SK-N-SH treated with all-trans-retinoic acid at 6 μM for 48 hours (cell line): ENCODE measurements around the gene DBN1.

Experiments used
- ATAC-seq: fragments of 200-7000 bp; cut with Tn5 transposase; 3 replicates; pipeline ENCODE4 v1.9.1; 2020; ENCODE audit warnings: mild to moderate bottlenecking, moderate library complexity
- ARNTL ChIP-seq: fragments of 450-650 bp; formaldehyde crosslinking; IDR thresholded peaks from 2 replicates; pipeline ENCODE4 v1.5.0; 2020; ENCODE audit warnings: low read depth, mild to moderate bottlenecking, moderate library complexity, borderline replicate concordance
- BACH2 ChIP-seq: fragments of 250-450 bp; sonication (Bioruptor Pico); IDR thresholded peaks from 2 replicates; pipeline ENCODE4 v1.9.0; 2021; ENCODE audit warnings: mild to moderate bottlenecking, borderline replicate concordance
- CSRNP3 ChIP-seq: fragments of 250-450 bp; sonication (Bioruptor Pico); IDR thresholded peaks from 2 replicates; pipeline ENCODE4 v1.5.1; 2021; ENCODE audit warnings: mild to moderate bottlenecking, moderate library complexity
- ESRRG ChIP-seq: fragments of 250-450 bp; sonication (Bioruptor Pico); IDR thresholded peaks from 2 replicates; pipeline ENCODE4 v1.6.1; 2021; ENCODE audit warnings: mild to moderate bottlenecking
- OSR1 ChIP-seq: fragments of 250-450 bp; sonication (Bioruptor Pico); IDR thresholded peaks from 2 replicates; pipeline ENCODE4 v1.8.0; 2022; ENCODE audit warnings: moderate library complexity, mild to moderate bottlenecking, inconsistent platforms
- PATZ1 ChIP-seq: fragments of 250-450 bp; sonication (Bioruptor Pico); IDR thresholded peaks from 2 replicates; pipeline ENCODE4 v1.8.0; 2020; ENCODE audit warnings: mild to moderate bottlenecking, moderate library complexity, borderline replicate concordance
- PPARA ChIP-seq: fragments of 250-450 bp; sonication (Bioruptor Pico); IDR thresholded peaks from 2 replicates; pipeline ENCODE4 v1.5.0; 2020; ENCODE audit warnings: mild to moderate bottlenecking, borderline replicate concordance
- RARB ChIP-seq: fragments of 250-450 bp; sonication (Bioruptor Pico); IDR thresholded peaks from 2 replicates; pipeline ENCODE4 v1.8.0; 2021; ENCODE audit warnings: mild to moderate bottlenecking, moderate library complexity
- SNAI2 ChIP-seq: fragments of 250-450 bp; sonication (Bioruptor Pico); IDR thresholded peaks from 2 replicates; pipeline ENCODE4 v1.5.0; 2020; ENCODE audit warnings: mild to moderate bottlenecking, moderate library complexity
- TCF4 ChIP-seq: fragments of 250-450 bp; sonication (Bioruptor Pico); IDR thresholded peaks from 2 replicates; pipeline ENCODE4 v1.8.0; 2021; ENCODE audit warnings: mild to moderate bottlenecking, moderate library complexity, borderline replicate concordance
- TOX ChIP-seq: fragments of 250-450 bp; sonication (Bioruptor Pico); IDR thresholded peaks from 2 replicates; pipeline ENCODE4 v1.8.0; 2021; ENCODE audit warnings: mild to moderate bottlenecking, moderate library complexity, borderline replicate concordance
- TSHZ2 ChIP-seq: fragments of 250-450 bp; sonication (Bioruptor Pico); IDR thresholded peaks from 2 replicates; pipeline ENCODE4 v1.5.0; 2020; ENCODE audit warnings: mild to moderate bottlenecking, moderate library complexity
- ZC3H10 ChIP-seq: fragments of 250-450 bp; sonication (Bioruptor Pico); IDR thresholded peaks from 2 replicates; pipeline ENCODE4 v1.5.1; 2021; ENCODE audit warnings: mild to moderate bottlenecking, moderate library complexity
- ZFP30 ChIP-seq: fragments of 450-650 bp; formaldehyde crosslinking; IDR thresholded peaks from 2 replicates; pipeline ENCODE4 v1.5.0; 2022; ENCODE audit warnings: mild to moderate bottlenecking, moderate library complexity
- ZNF565 ChIP-seq: fragments of 450-650 bp; formaldehyde crosslinking; conservative IDR thresholded peaks from 2 replicates; pipeline ENCODE4 v1.5.0; 2020; ENCODE audit warnings: low read depth, mild to moderate bottlenecking, moderate library complexity
- ZNF70 ChIP-seq: fragments of 450-650 bp; formaldehyde crosslinking; IDR thresholded peaks from 2 replicates; pipeline ENCODE4 v1.5.0; 2020; ENCODE audit warnings: mild to moderate bottlenecking, moderate library complexity
- ZNF8 ChIP-seq: fragments of 450-650 bp; formaldehyde crosslinking; IDR thresholded peaks from 2 replicates; pipeline ENCODE4 v1.5.0; 2020; ENCODE audit warnings: mild to moderate bottlenecking, moderate library complexity
- TF ChIP-seq, protein P1 (sequence below): fragments of 250-450 bp; sonication (Bioruptor Pico); IDR thresholded peaks from 2 replicates; pipeline ENCODE4 v1.5.1; 2020; ENCODE audit warnings: low read depth, mild to moderate bottlenecking, moderate library complexity

DBN1 gene

GRCh38 chr5:177511181-177511580, 37.7 kb upstream of the DBN1 start (continued):
- TF ChIP-seq ESRRG (CRISPR knock-in tag) (no peak), PATZ1 (no peak)
- TF ChIP-seq, all 23 proteins: peak for 0

DNA sequence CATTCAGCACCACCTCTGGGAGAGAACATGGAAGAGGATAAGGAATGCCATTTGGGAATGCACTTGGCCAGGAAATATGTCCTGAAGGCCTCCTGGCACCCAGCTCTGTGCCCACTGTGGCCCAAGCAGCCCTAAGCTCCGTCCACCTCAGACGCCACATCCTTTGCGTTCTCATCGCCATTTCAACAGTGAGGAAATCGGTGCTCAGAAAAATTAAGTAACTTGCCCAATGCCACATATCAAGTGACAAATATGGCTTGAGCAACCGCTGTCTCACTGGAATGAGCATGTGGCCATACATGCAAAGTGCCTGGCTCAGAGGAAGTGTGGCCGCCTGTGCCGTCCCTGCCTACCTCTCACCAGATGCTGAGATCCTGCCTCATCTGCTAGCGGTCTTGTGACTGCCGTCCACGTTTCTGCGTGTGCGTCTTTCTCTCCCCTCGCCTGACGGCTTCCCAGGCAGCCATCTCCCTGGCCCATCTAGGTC, 37.2 kb upstream of the DBN1 start:
- no peak for ATAC-seq
- TF ChIP-seq PPARA (CRISPR knock-in tag) (no peak), ZC3H10 (CRISPR knock-in tag) (no peak), RARB (CRISPR knock-in tag) (no peak), BACH2 (no peak), ZNF70 (CRISPR knock-in tag) (no peak), ZNF8 (no peak), TSHZ2 (CRISPR knock-in tag) (no peak)
- TF ChIP-seq, protein P1, sequence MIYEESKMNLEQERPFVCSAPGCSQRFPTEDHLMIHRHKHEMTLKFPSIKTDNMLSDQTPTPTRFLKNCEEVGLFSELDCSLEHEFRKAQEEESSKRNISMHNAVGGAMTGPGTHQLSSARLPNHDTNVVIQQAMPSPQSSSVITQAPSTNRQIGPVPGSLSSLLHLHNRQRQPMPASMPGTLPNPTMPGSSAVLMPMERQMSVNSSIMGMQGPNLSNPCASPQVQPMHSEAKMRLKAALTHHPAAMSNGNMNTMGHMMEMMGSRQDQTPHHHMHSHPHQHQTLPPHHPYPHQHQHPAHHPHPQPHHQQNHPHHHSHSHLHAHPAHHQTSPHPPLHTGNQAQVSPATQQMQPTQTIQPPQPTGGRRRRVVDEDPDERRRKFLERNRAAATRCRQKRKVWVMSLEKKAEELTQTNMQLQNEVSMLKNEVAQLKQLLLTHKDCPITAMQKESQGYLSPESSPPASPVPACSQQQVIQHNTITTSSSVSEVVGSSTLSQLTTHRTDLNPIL (CRISPR knock-in tag) = no peak
- TF ChIP-seq, all 23 proteins: peak for 0

- no peak for TF ChIP-seq BACH2
- no peak for TF ChIP-seq CSRNP3 (CRISPR knock-in tag)
- no peak for TF ChIP-seq OSR1 (CRISPR knock-in tag)
- no peak for TF ChIP-seq PPARA (CRISPR knock-in tag)
- TF ChIP-seq PATZ1 = no peak
- TF ChIP-seq ZFP30 (CRISPR knock-in tag) = no peak
- TF ChIP-seq TCF4 (CRISPR knock-in tag) = no peak
- no peak for TF ChIP-seq RARB (CRISPR knock-in tag)
- no peak for TF ChIP-seq TSHZ2 (CRISPR knock-in tag)
- no peak for TF ChIP-seq ARNTL
- no peak for TF ChIP-seq TOX
- no peak for TF ChIP-seq ESRRG (CRISPR knock-in tag)
- no peak for TF ChIP-seq ZC3H10 (CRISPR knock-in tag)
- TF ChIP-seq ZNF70 (CRISPR knock-in tag) = no peak
- no peak for TF ChIP-seq ZNF565 (CRISPR knock-in tag)
- no peak for TF ChIP-seq SNAI2 (CRISPR knock-in tag)
- TF ChIP-seq, protein P1 (CRISPR knock-in tag) = no peak
- TF ChIP-seq, all 23 proteins: peak for 0
- no peak; the same call in 2 of the 3 replicates for ATAC-seq
Measured at GRCh38 chr5:177509991-177510566, 36.6 kb upstream of the DBN1 start.
